Progenitor cell of endocrine pancreas (in vitro differentiated cells): ENCODE results near the gene PRMT5. TPM values are rescaled to one million over a fixed set of nuclear protein-coding genes. Genes with fewer than 3 reads are reported as not detected.
A peak's percentile ranks its signal among the peaks of the same experiment; 100 is the strongest.

Experiments used
- DNase-seq: peaks from one replicate; pipeline ENCODE4 v3.0.0; 2021; ENCODE audit warnings: low spot score; ENCODE audit not compliant: unreplicated experiment
- H3K27ac Mint-ChIP-seq: 2 replicates; pipeline ENCODE4 v1.8.0; 2021; ENCODE audit warnings: mild to moderate bottlenecking, moderate library complexity, mixed read lengths
- H3K27me3 Mint-ChIP-seq: 2 replicates; pipeline ENCODE4 v1.8.0; 2021; ENCODE audit warnings: mixed read lengths
- H3K36me3 Mint-ChIP-seq: 2 replicates; pipeline ENCODE4 v1.8.0; 2022; ENCODE audit warnings: mixed read lengths; ENCODE audit not compliant: insufficient read depth
- H3K4me1 Mint-ChIP-seq: 2 replicates; pipeline ENCODE4 v1.8.0; 2021; ENCODE audit warnings: low read depth, mixed read lengths
- H3K4me3 Mint-ChIP-seq: 2 replicates; pipeline ENCODE4 v1.8.0; 2021; ENCODE audit warnings: low read depth, mild to moderate bottlenecking, moderate library complexity, mixed read lengths
- H3K9me3 Mint-ChIP-seq: 2 replicates; pipeline ENCODE4 v1.8.0; 2021; ENCODE audit warnings: low read depth, mixed read lengths
- CTCF ChIP-seq: fragments of 200-600 bp; sonication (generic); IDR thresholded peaks from one replicate; pipeline ENCODE4 v1.5.0; 2021; ENCODE audit warnings: antibody characterized with exemption, mild to moderate bottlenecking; ENCODE audit not compliant: unreplicated experiment
- total RNA-seq: library from RNA; stranded (reverse); gene quantifications from 2 replicates; pipeline ENCODE4 v1.2.1, GENCODE V29; 2021

Gene PRMT5
- total RNA-seq, 1 donor from 2014 or later, result 104 TPM

- Mint-ChIP-seq H3K9me3 (no peaks in the 10 kb centered on the region), H3K4me1 (peaks cover 49% of the 10 kb centered on the region), H3K36me3 (peaks cover 44% of the 10 kb centered on the region), H3K27ac (peak overlapping the region; percentile 100), H3K27me3 (no peaks in the 10 kb centered on the region), H3K4me3 (peak overlapping the region; percentile 44)
- no peak for DNase-seq
- TF ChIP-seq CTCF, result no peak
Measured at GRCh38 chr14:22976620-22977433, 47.7 kb upstream of the PRMT5 start.

GRCh38 chr14:22974530-22975313, 45.5 kb upstream of the PRMT5 start:
- Mint-ChIP-seq H3K9me3 (no peaks in the 10 kb centered on the region), H3K36me3 (peaks cover 45% of the 10 kb centered on the region), H3K27me3 (no peaks in the 10 kb centered on the region), H3K4me1 (peaks cover 44% of the 10 kb centered on the region), H3K4me3 (no peak overlapping the region), H3K27ac (peak overlapping the region; percentile 89)
- TF ChIP-seq CTCF, result no peak
- no peak for DNase-seq

GRCh38 chr14:22973217-22974032, 44.2 kb upstream of the PRMT5 start:
- Mint-ChIP-seq H3K9me3 (no peaks in the 10 kb centered on the region), H3K4me1 (peaks cover 32% of the 10 kb centered on the region), H3K36me3 (peaks cover 46% of the 10 kb centered on the region), H3K27me3 (no peaks in the 10 kb centered on the region), H3K4me3 (no peak overlapping the region), H3K27ac (peak overlapping the region; percentile 33)
- TF ChIP-seq CTCF, result peak; percentile 71
- no peak for DNase-seq

GRCh38 chr14:22972313-22972930, 43.2 kb upstream of the PRMT5 start:
- Mint-ChIP-seq H3K4me1 (peaks cover 22% of the 10 kb centered on the region), H3K36me3 (peaks cover 44% of the 10 kb centered on the region), H3K27ac (no peak overlapping the region), H3K4me3 (no peak overlapping the region), H3K27me3 (no peaks in the 10 kb centered on the region), H3K9me3 (no peaks in the 10 kb centered on the region)
- no peak for TF ChIP-seq CTCF
- DNase-seq, result no peak
